GM12864 (cell line): ENCODE results near the gene PIBF1.

Experiments
- DNase-seq: peaks from one replicate; pipeline ENCODE4 v3.0.0-alpha.2; 2011; ENCODE audit warnings: low read depth
- H3K4me3 ChIP-seq: 2 replicates; pipeline ENCODE4 v1.5.1; 2011; ENCODE audit warnings: mild to moderate bottlenecking, low read depth, low read length, control low read depth
- CTCF ChIP-seq: IDR thresholded peaks from 2 replicates; pipeline ENCODE4 v1.5.1; 2011; ENCODE audit warnings: low read depth, mild to moderate bottlenecking, moderate library complexity, low read length, control low read depth, inconsistent platforms; ENCODE audit errors: missing control alignments

PIBF1 gene

GRCh38 chr13:73001971-73002370 is 220.0 kb downstream of the PIBF1 start:
- DNase-seq, result no peak
- no peak overlapping the region for H3K4me3 ChIP-seq
- no peak for TF ChIP-seq CTCF

GRCh38 chr13:73011751-73012150 is 229.8 kb downstream of the PIBF1 start:
- DNase-seq, result no peak
- TF ChIP-seq CTCF, result no peak
- no peak overlapping the region for H3K4me3 ChIP-seq

- no peak for TF ChIP-seq CTCF
- DNase-seq, result no peak
- no peak overlapping the region for H3K4me3 ChIP-seq
These were observed 233.9 kb downstream of the PIBF1 start for GRCh38 chr13:73015805-73016204.

- no peak for TF ChIP-seq CTCF
- DNase-seq, result no peak
- no peak overlapping the region for H3K4me3 ChIP-seq
These were observed 236.4 kb downstream of the PIBF1 start for GRCh38 chr13:73018336-73018735.

GRCh38 chr13:73025217-73026012 is 243.5 kb downstream of the PIBF1 start:
- DNase-seq, result no peak
- no peak overlapping the region for H3K4me3 ChIP-seq
- no peak for TF ChIP-seq CTCF

- DNase-seq, result no peak
- TF ChIP-seq CTCF, result no peak
- H3K4me3 ChIP-seq, result no peak overlapping the region
These were observed 253.0 kb downstream of the PIBF1 start for GRCh38 chr13:73034901-73035300.

- DNase-seq, result no peak
- TF ChIP-seq CTCF, result no peak
- H3K4me3 ChIP-seq, result no peak overlapping the region
These were observed 253.7 kb downstream of the PIBF1 start for GRCh38 chr13:73035660-73036059.
